Neural cell (in vitro differentiated cells): ENCODE data around the gene DYNC2LI1.

Experiments
- EP300 ChIP-seq: fragments of 450-650 bp; conservative IDR thresholded peaks from 2 replicates; pipeline ENCODE4 v1.6.1; 2014; ENCODE audit warnings: antibody characterized with exemption, mild to moderate bottlenecking, moderate library complexity; ENCODE audit not compliant: poor library complexity, severe bottlenecking
- EZH2 ChIP-seq: fragments of 200-600, 300-800 bp; shearing (Covaris generic), sonication (generic); IDR thresholded peaks from 2 replicates; pipeline ENCODE4 v1.6.1; 2014; ENCODE audit warnings: antibody characterized with exemption, low read length, borderline replicate concordance, mild to moderate bottlenecking; ENCODE audit not compliant: insufficient read depth, poor library complexity, severe bottlenecking
- MXI1 ChIP-seq: fragments of 450-650 bp; conservative IDR thresholded peaks from 2 replicates; pipeline ENCODE4 v1.6.1; 2014; ENCODE audit warnings: antibody characterized with exemption, mild to moderate bottlenecking; ENCODE audit not compliant: poor library complexity, severe bottlenecking
- POLR2AphosphoS5 ChIP-seq: IDR thresholded peaks from 2 replicates; pipeline ENCODE4 v1.6.1; 2012
- SMC3 ChIP-seq: fragments of 450-650 bp; conservative IDR thresholded peaks from 2 replicates; pipeline ENCODE4 v1.6.1; 2014; ENCODE audit warnings: antibody characterized with exemption, mild to moderate bottlenecking, moderate library complexity; ENCODE audit not compliant: poor library complexity
- TF ChIP-seq, protein P1 (sequence below): fragments of 450-650 bp; IDR thresholded peaks from 2 replicates; pipeline ENCODE4 v1.5.1; 2014; ENCODE audit warnings: antibody characterized with exemption, mild to moderate bottlenecking, moderate library complexity; ENCODE audit not compliant: poor library complexity, severe bottlenecking

GRCh38 chr2:43819491-43820163, 45.8 kb downstream of the DYNC2LI1 start:
- TF ChIP-seq, protein P1, sequence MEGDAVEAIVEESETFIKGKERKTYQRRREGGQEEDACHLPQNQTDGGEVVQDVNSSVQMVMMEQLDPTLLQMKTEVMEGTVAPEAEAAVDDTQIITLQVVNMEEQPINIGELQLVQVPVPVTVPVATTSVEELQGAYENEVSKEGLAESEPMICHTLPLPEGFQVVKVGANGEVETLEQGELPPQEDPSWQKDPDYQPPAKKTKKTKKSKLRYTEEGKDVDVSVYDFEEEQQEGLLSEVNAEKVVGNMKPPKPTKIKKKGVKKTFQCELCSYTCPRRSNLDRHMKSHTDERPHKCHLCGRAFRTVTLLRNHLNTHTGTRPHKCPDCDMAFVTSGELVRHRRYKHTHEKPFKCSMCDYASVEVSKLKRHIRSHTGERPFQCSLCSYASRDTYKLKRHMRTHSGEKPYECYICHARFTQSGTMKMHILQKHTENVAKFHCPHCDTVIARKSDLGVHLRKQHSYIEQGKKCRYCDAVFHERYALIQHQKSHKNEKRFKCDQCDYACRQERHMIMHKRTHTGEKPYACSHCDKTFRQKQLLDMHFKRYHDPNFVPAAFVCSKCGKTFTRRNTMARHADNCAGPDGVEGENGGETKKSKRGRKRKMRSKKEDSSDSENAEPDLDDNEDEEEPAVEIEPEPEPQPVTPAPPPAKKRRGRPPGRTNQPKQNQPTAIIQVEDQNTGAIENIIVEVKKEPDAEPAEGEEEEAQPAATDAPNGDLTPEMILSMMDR = no peak
- no peak for TF ChIP-seq EZH2
- TF ChIP-seq SMC3 = no peak
- TF ChIP-seq EP300 = no peak
- no peak for TF ChIP-seq POLR2AphosphoS5
- no peak for TF ChIP-seq MXI1
